KBM-7 (cell line): Measurements from ENCODE around the gene OSGEP.

ENCODE experiments used
- DNase-seq: peaks from one replicate; pipeline ENCODE4 v3.0.0-alpha.2; 2015
- in situ Hi-C: fragments of 300-500 bp; cut with MboI; formaldehyde crosslinking; loops from 2 replicates; pipeline ENCODE4 v1.14.3; 2020; ENCODE audit warnings: low sequenced_read_pairs, low pct_unique_long_range_greater_than_20kb, mixed read lengths

OSGEP gene

GRCh38 chr14:20454516-20455354, at the start of gene OSGEP, which contains the start of gene APEX1:
TSS of gene OSGEP (minus strand) at chr14:20454812. CDS start at chr14:20454683, 129 bp downstream.
TSS of gene APEX1 (plus strand) at chr14:20455226. CDS start at chr14:20455646, 420 bp downstream.
- peak; percentile 99 for DNase-seq
- in situ Hi-C loops: no loop called here

DNA sequence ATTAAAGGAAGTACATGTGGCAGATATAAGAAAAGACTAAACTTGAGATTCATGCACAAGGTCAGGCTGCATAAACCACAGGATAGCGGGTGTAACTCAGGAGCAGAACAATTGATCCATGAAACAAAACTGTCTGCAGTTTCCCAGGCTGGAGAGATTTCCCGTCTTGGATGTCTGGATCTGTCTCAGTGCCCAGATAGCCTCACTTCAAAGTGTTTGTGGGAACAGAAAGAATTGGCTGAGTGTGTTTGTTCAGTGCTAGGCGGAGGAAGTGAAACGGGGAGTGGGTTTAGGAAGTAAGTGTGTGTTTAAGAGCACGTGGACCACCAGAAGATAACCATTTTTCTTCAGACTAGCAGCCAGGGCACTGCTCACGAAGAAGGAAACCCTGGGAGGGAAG, 49.3 kb upstream of the OSGEP start:
- peak; percentile 29 for DNase-seq
- in situ Hi-C loops: no loop called here

DNA sequence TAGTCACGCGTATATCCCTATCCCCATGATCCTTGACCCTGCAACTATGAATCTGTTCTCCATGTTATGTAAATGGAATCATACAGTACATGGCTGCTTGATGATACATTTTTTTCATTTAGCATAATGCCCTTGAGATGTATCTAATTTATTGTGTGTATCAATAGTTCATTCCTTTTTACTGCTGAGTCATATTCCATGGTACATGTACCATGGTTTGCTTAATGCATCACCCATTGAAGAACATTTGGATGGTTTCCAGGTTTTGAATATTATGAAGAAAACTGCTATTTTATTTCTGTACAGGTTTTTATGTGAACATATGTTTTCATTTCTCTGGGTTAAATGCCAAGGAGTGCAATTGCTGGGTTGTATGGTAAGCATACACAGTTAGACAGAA, 46.7 kb upstream of the OSGEP start:
- no peak for DNase-seq
- in situ Hi-C loops: no loop called here

DNA sequence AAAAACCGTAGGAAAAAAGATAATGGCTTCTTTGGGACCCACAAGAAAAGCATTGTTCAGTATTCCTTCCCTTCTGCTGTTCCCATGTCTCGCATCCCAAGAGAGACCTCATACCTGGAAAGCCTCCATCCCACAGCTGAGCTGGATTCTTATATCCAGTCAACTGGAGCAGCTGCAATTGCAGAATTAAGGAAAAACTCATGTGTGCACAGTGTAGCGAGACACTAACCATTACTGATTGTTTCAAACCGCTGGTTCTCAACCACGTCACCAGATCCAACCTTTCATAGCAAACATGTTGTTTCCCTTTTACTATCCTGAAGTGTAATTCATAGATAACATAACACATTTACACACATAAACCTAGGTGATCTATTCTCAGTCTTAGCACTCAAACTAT, 45.3 kb upstream of the OSGEP start:
- DNase-seq: no peak
- in situ Hi-C loops: loop anchor here (25.0 kb wide), 1 partner anchor 87 kb away; the partner anchor contains the start of genes RNASE11 and RNASE12

DNA sequence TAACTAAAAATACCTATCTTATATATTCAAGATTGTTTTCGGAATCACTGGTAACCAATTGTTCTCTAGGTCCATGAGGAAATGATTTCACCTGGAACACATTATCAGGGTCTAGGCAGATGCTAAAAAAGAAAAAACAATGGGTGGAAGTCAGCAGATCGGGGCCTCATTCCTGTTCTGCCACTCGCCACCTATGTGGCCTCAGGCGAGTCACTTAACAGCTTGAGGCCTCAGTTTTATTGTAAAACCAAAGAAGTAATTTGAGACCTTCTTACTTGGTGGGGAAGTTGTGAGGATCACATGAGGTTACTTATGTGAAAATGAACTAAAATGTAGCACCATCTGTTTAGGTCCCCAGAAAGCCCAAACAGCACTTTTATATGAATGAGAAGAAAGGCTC, 44.5 kb upstream of the OSGEP start:
- in situ Hi-C loops: loop anchor here (25.0 kb wide), 1 partner anchor 88 kb away; the partner anchor contains the start of genes RNASE11 and RNASE12
- peak; percentile 77 for DNase-seq

- peak; percentile 61 for DNase-seq
- in situ Hi-C loops: loop anchor here (25.0 kb wide), 1 partner anchor 89 kb away; the partner anchor contains the start of genes RNASE11 and RNASE12
Observed at GRCh38 chr14:20498622-20499021, 44.0 kb upstream of the OSGEP start.

GRCh38 chr14:20494935-20495766, 40.5 kb upstream of the OSGEP start:
- in situ Hi-C loops: loop anchor here (25.0 kb wide), 1 partner anchor 92 kb away; the partner anchor contains the start of genes RNASE11 and RNASE12
- no peak for DNase-seq

DNA sequence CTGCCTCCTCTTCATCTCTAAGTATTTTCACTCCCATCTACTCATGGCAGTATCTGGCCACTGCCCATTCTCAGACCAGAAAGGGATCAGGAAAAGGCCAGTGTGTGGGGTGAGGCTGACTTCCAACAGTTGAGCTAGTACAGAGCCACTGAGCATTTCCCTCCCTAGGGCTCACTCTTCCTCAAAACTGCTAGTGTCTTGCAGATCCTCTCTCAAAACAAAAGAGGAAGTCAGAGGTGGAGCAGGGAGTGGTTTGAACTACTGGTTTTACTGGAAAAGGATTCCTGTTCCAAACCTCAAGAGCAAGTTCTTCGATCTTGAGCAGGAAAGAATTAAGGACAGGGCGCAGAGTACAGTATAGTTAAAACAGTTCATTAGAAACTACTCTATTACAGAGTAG, 39.0 kb upstream of the OSGEP start:
- DNase-seq: peak; percentile 84
- in situ Hi-C loops: loop anchor here (25.0 kb wide), 1 partner anchor 94 kb away; the partner anchor contains the start of genes RNASE11 and RNASE12

DNA sequence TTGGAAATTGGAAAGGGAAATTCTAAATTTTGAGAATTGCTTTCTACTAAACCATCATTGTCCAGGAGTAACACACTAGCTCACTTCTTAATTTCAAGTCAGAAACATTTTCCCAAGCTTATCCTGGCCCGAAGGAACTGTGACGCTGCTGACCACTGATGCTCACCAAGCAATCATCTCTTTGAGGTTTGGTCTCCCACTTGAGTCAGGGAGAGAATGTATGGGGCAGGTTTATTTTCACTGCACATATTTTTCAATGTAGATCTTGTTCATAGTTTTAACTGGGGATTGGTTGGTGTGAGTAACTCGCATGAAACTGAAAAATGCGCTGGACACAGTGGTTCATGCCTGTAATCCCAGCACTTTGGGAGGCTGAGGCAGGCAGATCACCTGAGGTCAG, 37.9 kb upstream of the OSGEP start:
- in situ Hi-C loops: loop anchor here (25.0 kb wide), 1 partner anchor 95 kb away; the partner anchor contains the start of genes RNASE11 and RNASE12
- no peak for DNase-seq

DNA sequence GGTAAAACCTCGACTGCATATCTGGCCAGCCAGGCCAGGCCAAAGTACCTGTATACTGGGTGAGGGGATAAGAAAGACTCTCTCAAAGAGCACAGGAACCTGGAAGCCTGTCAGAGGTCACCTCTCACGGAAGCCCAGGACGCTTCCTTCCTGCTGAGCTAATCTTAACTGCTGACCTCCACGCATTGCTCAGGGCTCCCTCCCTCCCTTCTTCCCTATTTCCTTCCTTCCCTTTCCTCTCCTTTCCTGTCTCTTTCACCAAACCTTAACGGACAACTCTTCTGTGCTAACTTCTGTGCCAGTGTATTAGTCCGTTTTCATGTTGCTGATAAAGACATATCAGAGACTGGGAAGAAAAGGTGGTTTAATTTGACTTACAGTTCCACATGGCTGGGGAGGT, 36.0 kb upstream of the OSGEP start:
- in situ Hi-C loops: loop anchor here (25.0 kb wide), 1 partner anchor 97 kb away; the partner anchor contains the start of genes RNASE11 and RNASE12
- peak; percentile 28 for DNase-seq

DNA sequence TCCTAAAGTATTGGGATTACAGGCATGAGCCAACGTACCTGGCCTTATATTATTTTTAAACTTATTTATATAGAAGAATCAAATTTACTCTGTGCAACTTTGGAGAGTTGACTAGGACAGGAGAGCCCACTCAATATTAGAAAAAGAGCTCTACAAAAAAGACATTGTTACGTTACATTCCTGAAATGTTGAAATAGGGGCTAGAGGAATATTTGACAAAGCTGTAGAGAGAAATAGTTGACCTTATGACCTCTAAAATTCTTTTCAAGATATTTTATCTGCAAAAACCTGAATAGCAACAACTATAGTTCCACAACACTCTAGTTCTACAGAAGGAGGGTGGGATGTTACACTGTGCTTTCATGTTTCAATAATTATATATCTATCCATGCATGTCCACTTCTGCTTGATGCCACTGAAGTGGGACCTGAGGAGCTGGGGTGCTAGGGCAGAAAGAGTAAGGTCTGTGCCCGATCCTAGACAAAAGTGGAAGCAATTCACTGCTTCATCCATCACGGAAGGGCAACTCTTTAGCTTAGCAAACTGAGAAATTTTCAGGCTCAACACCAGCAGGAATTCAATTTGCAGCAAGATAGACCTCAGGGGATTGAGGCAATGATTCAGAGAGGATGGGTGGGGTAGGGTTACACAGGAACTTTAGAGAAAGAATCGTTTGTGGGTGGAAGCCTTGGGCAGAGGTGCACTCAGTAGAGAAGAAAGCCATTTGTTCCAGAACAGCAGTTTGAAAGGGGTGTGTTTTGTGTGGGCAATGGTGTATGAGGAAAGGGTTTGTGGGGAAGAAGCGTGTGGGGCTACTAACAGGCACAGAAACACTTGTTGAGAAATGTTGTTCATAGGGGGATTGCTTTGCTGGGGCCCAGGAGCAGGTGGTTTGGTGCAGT, 34.7 kb upstream of the OSGEP start:
- in situ Hi-C loops: loop anchor here (25.0 kb wide), 1 partner anchor 98 kb away; the partner anchor contains the start of genes RNASE11 and RNASE12
- peak; percentile 44 for DNase-seq

GRCh38 chr14:20487396-20487725, 32.7 kb upstream of the OSGEP start:
- in situ Hi-C loops: loop anchor here (25.0 kb wide), 1 partner anchor 100 kb away; the partner anchor contains the start of genes RNASE11 and RNASE12

GRCh38 chr14:20486684-20487395, 32.2 kb upstream of the OSGEP start:
- DNase-seq: peak; percentile 84
- in situ Hi-C loops: loop anchor here (25.0 kb wide), 1 partner anchor 100 kb away; the partner anchor contains the start of genes RNASE11 and RNASE12

More at GRCh38 chr14:20487396-20487725, 32.7 kb upstream of the OSGEP start:
- no peak for DNase-seq

DNA sequence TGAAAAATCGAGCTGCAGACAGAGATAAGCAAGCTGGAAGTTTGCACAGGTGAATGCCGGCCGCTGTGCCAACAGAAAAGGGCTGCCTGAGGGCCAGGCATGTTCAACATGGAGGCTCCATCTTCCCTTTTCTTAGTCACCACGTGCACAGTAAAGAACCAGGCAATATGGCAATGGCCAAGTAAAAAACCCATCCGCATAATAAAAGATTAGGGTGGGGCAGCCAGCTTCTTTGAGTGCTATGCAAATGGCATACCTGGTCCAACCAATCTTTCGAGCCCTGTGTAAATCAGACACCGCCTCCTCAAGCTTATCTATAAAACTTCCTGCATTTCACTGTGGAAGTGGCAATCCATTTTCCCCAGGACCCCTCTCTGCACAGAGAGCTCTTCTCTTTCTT, 31.3 kb upstream of the OSGEP start:
- in situ Hi-C loops: loop anchor here (25.0 kb wide), 1 partner anchor 101 kb away; the partner anchor contains the start of genes RNASE11 and RNASE12
- DNase-seq: no peak

DNA sequence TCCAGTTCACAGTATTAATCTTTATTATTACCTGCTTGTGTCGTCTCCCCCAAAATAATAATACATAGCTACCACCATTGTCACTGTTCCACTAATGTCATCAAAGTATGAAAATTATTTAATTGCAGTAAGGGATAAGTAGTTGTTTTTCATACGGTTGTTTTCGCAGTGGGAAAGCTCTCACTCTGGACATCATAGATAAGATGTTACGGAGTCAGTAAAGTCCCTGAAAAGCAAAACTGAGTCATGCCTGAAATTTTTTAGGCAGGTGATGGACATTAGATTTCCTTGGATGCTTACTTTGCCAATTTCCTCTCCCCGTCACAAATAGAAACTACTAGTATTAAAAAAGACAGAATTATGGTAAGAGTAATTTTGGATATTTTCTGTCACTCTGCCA, 27.8 kb upstream of the OSGEP start:
- in situ Hi-C loops: loop anchor here (25.0 kb wide), 1 partner anchor 105 kb away; the partner anchor contains the start of genes RNASE11 and RNASE12
- DNase-seq: no peak

DNA sequence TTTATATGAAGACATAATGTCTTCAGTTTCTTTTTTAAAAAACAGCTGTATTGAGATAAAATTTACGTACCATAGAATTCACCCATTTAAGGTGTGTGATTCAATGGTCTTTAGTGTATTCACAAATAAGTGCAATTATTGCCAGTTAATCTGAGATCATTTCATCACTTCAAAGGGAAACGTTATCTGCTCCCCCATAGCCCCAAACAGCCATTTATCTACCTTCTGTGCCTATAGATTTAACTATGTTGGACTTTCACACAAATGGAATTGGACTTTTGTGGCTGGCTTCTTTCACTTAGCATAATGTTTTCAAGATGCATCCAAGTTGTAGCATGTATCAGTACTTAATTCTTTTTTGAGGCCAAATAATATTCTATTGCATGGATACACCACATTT, 24.3 kb upstream of the OSGEP start:
- no peak for DNase-seq
- in situ Hi-C loops: loop anchor here (25.0 kb wide), 1 partner anchor 108 kb away; the partner anchor contains the start of genes RNASE11 and RNASE12

GRCh38 chr14:20477211-20477876, 22.7 kb upstream of the OSGEP start:
- DNase-seq: peak; percentile 93
- in situ Hi-C loops: loop anchor here (25.0 kb wide), 1 partner anchor 110 kb away; the partner anchor contains the start of genes RNASE11 and RNASE12
